ENCODE measurements around the gene SPEM2.

Gene SPEM2

DNA sequence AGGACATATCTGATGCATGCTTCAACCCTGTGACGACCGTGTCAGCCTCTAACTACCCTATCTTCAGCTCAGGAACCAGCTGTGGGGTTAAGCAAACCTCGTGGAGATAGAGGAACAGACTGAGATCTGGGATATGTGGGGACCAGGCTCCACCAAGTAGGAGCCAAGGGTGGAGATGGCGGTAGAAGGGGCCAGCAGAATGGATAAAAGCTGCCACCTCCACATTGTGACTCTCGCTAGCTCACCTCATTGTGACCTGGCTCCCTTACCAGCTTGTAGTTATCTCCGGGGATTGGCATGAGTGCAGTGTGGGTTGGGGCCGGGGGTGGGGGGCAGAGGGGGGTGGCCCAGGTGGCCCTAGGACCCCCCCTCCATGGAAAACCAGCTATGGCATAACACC, at the start of gene SPEM2:
Gene SPEM2, plus strand, starts transcription at position 301 of the 400 bp plus-strand sequence. Its CDS starts 73 bp downstream, at position 374.
- DNase-seq, result no peak

GRCh38 chr17:7379134-7379533, 46.3 kb upstream of the SPEM2 start:
- DNase-seq, result no peak

DNA sequence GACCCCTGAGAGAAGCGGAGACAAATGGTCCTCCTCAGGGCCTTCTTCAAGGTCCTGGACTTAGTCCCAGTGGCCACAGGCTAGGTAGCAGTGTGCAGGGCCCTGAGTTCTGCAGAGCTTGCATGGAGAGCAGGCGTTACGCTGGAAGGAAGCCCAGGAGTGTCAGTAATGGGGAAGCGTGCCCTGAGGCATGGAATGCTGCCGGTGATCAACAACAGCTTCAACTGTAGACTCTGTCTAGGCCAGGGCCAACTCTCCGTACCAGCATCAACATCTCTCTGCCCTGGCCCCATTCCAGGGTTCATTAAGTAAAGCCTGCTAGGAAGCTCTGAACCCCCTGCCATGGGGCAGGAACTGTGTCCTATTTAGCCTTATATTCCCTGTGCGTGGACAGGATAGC, 45.1 kb upstream of the SPEM2 start:
- DNase-seq, result no peak

GRCh38 chr17:7380855-7381683, 44.3 kb upstream of the SPEM2 start, which contains the start of gene TNK1:
TSS of gene TNK1 (plus strand) at chr17:7381089. CDS start at chr17:7382927, 1,838 bp downstream.
- DNase-seq, result no peak

DNA sequence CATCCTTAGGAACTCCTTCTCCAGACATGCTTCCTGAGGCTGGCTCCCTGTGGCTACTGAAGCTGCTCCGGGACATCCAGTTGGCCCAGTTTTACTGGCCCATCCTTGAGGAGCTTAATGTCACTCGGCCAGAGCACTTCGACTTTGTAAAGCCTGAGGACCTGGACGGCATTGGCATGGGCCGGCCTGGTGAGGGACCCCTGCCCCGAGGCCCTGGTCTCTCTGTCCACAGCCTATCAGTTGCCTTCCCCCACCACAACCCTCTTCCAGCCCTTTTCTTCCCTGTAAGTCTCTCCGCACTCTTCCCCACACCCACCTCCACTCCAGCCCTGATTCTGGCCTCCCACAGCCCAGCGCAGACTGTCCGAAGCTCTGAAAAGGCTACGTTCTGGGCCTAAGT, 42.5 kb upstream of the SPEM2 start:
- no peak for DNase-seq

- no peak for DNase-seq
These were observed 42.1 kb upstream of the SPEM2 start for GRCh38 chr17:7383371-7383741.

DNA sequence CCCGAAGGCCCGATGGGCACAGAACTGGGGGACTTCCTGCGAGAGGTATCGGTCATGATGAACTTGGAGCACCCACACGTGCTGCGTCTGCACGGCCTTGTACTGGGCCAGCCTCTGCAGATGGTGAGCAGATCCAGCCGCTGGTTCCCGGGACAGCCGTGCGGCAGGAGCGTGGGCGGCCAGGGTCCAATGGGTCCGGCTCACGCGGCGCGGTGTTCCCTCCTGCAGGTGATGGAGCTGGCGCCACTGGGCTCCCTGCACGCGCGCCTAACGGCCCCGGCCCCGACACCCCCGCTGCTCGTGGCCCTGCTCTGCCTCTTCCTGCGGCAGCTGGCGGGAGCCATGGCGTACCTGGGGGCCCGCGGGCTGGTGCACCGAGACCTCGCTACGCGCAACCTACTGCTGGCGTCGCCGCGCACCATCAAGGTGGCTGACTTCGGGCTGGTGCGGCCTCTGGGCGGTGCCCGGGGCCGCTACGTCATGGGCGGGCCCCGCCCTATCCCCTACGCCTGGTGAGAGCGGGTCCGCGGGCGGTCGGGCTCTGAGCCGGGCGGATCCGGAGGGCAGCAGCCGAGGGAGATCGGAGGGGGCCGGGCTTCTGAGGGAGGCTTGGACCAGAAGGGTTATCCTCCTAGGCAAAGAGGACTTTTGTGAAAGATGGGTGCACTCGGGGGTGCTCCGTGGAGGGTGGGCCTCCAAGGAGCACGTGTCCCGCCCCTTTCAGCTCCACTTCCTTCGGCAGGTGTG, 41.5 kb upstream of the SPEM2 start:
- peak; percentile 13 for DNase-seq

DNA sequence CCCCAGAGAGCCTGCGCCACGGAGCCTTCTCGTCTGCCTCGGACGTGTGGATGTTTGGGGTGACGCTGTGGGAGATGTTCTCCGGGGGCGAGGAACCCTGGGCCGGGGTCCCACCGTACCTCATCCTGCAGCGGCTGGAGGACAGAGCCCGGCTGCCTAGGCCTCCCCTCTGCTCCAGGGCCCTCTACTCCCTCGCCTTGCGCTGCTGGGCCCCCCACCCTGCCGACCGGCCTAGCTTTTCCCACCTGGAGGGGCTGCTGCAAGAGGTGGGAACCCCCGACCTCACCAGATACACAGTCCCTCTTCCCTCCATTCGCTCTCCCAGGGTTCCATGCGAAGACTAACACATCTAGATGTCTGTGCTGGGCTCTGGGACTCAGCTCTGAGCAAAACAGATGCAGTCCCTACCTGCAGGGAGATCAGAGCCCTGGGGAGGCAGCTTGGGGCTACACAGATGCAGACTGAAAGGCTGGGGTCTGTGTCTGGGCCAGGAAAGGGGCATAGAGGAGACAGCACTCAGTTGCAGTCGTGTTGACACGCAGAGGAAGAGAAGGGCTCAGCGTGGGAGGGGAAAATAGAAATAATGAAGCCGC, 40.8 kb upstream of the SPEM2 start:
- no peak for DNase-seq

GRCh38 chr17:7388856-7389255, 36.6 kb upstream of the SPEM2 start:
- no peak for DNase-seq

- DNase-seq, result no peak
These were observed 35.2 kb upstream of the SPEM2 start for GRCh38 chr17:7389924-7390910.

- DNase-seq, result no peak
These were observed 34.1 kb upstream of the SPEM2 start for GRCh38 chr17:7391307-7391706.

DNA sequence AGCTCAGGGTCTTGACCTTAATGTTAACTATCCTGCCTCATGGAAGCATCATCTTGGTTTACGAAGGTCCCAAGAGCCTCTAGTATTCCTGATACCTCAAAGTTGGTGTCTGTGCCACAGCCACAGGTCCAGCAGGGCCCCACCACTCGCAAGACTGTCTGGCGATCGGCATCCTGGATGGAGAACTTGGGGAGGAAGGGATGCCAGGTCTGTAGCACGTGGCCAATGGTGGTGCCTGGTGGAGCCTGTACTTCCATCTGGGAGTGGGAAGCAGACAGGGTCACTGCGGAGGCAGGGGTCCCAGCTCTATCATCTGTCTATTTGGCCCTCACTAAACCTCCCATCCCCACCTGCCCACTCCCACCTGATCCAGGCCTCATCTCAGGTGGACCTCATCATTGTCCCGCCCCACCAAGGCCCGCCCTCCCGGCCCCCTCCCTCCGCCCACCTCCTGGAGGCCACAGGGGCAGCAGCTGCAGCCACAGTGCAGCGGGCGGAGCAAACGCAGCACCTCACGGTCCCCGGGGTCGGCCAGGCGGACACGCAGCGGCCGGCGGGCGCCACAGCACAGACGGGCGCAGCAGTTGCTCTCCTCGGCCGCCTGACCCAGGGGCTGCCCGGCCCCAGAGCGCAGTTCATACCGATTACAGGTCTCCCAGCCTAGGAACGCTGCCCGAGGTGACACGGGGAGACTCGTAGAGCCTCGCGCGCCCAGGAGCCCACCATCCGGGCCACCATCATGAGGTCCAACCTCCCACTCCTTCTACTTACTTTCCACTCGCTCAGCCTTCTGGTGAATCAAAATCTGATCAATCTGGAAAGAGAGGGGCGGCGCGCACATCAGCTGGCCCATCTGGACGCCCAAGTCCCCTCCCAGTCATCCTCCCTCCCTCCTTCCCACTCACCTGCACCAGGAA, 32.5 kb upstream of the SPEM2 start:
- DNase-seq, result no peak

DNA sequence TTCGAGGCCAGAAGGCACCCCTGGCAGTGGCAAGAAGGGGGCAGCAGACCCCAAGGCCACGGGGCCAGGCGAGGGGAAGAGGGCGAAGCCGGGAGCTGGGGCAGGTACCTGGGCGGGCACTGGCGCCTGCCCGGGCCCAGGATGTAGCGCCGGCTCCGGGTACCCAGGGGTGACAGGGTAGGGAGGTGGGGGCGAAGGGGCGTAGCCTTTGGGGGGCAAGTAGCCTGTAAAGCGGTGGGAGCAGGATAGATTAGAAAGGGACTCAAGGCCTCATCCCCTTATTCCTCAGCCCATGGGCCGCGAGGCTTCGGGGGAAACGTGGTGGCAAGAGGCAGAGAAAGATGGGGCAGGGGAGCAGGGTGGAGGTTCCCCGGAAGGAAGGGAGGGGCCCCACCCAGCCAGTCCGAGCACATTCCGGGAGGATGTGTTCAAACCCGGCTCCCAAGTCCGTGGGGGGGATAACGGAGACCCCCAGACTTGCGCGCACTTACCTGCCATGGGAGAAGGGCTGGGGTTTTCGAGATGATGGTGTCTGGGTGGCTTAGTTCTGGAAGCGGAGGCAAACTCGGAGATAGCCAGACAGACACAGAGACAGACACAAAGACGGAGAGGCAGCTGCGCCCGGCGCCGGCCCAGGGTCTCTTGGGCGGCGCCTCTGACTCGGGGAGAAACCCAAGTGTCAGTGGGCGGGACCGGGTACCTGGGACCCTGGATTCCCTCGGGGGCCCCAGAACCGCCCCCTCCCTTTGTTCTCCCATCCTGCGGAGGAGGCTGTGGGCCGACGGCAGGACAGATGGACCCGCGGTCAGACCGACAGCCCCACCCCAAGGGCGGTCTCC, 31.6 kb upstream of the SPEM2 start:
- DNase-seq, result no peak

GRCh38 chr17:7394452-7395191, 30.8 kb upstream of the SPEM2 start, which contains the start of gene PLSCR3:
TSS of gene PLSCR3 (minus strand) at chr17:7394525. CDS start at chr17:7394110, 415 bp downstream.
- DNase-seq, result peak; percentile 33

DNA sequence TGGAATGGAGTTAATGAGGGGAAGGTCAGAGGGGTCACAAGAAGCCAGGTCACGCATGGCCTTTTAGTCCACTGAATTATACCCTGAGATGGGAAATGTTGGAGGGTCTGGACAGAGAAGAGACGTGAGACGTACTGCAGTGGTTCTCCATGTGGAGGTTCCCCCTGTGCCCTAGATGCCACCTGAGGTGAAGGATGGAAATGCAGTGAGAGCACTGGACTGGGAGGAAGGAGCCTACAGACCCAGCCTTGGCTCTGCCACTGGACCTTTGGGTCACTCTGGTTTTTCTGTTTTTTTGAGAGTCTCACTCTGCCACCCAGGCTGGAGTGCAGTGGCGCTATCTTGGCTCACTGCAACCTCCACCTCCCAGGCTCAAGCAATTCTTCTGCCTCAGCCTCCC, 29.3 kb upstream of the SPEM2 start:
- no peak for DNase-seq

GRCh38 chr17:7398612-7399011, 26.8 kb upstream of the SPEM2 start:
- DNase-seq, result no peak

DNA sequence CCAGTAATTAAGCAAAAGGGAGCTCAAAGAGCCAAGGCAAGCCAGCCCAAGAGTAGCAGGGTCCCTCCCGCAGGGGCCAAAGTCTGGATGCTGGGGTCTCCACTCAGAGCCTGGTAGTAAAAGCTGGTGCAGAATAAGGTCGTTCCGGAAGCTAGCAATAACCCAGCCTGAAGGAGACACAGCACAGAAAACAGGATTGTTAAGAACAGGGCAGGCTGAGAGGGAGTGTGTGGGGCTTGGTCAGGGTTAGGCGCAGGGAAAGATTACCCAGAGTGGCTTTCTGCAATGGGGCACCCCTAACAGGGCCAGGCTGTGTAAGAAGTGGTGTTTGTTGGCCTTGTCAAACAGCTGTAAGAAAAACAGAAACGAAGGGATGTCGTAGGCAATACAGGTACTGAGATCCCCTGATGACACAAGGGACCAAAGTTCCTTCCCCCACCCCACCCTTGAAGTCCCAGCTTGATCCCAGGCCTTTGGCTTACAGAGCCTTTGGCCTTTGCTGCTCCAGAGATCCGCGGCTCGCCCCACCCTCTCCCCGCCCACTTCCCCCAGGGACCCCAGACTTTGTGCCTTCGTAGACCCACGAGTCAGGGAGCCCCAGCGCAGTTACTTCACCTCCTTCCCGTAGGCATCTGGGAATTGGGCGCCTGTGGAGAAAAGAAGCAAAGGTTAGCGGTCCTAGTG, 22.2 kb upstream of the SPEM2 start:
- DNase-seq, result no peak

- DNase-seq, result no peak
These were observed 21.8 kb upstream of the SPEM2 start for GRCh38 chr17:7403727-7403976.
